ENCODE measurements around the gene LRRC10.

LRRC10 gene

DNA sequence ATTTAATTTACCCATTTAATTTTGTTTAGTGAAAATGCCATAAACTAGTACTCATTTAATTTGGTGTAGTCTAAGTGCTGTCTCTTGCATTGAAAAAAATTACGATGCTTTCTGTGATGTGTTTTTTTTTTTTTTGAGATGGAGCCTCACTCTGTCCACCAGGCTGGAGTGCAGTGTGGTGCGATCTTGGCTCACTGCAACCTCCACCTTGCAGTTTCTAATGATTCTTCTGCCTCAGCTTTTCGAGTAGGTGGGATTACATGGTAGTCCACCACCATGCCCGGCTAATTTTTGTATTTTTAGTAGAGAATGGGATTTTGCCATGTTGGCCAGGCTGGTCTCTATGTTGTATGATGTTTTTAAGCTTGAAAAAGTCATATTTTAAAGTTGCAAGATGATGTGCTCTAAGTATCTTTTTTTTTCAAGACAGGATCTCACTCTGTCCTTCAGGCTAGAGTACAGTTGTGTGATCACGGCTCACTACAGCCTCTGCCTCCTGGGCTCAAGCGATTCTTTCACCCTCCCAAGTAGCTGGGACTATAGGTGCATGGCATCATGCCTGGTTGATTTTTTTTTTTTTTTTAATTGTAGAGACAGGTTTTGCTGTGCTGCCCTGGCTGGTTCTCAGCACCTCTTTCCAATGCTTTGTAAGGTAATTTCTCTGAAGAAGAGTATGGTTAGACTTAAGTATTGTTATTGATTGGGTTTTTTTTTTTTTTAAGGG is 8.6 kb downstream of the LRRC10 start:
- no peaks in the 10 kb centered on the region for H3K27me3 ChIP-seq (ENCODE audit: insufficient read depth, poor library complexity, severe bottlenecking)
- no peak overlapping the region for H3K27ac ChIP-seq (replicated peaks)
- no peak overlapping the region for H3K4me3 ChIP-seq (replicated peaks; ENCODE audit: insufficient read depth, low read length)
- DNase-seq (ENCODE audit: low read depth in 1 of 2, low spot score in 1 of 2): no peak
- TF ChIP-seq, protein P1, sequence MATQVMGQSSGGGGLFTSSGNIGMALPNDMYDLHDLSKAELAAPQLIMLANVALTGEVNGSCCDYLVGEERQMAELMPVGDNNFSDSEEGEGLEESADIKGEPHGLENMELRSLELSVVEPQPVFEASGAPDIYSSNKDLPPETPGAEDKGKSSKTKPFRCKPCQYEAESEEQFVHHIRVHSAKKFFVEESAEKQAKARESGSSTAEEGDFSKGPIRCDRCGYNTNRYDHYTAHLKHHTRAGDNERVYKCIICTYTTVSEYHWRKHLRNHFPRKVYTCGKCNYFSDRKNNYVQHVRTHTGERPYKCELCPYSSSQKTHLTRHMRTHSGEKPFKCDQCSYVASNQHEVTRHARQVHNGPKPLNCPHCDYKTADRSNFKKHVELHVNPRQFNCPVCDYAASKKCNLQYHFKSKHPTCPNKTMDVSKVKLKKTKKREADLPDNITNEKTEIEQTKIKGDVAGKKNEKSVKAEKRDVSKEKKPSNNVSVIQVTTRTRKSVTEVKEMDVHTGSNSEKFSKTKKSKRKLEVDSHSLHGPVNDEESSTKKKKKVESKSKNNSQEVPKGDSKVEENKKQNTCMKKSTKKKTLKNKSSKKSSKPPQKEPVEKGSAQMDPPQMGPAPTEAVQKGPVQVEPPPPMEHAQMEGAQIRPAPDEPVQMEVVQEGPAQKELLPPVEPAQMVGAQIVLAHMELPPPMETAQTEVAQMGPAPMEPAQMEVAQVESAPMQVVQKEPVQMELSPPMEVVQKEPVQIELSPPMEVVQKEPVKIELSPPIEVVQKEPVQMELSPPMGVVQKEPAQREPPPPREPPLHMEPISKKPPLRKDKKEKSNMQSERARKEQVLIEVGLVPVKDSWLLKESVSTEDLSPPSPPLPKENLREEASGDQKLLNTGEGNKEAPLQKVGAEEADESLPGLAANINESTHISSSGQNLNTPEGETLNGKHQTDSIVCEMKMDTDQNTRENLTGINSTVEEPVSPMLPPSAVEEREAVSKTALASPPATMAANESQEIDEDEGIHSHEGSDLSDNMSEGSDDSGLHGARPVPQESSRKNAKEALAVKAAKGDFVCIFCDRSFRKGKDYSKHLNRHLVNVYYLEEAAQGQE (IDR thresholded peaks at IDR 0.05; ENCODE audit: insufficient replicate concordance, low read depth): no peak
- TF ChIP-seq POLR2AphosphoS5 (IDR thresholded peaks at IDR 0.05; ENCODE audit: low read depth) (peak; percentile 31; the same call in 1 of the 2 replicates), GABPA (IDR thresholded peaks at IDR 0.05; ENCODE audit: low read depth) (no peak)

DNA sequence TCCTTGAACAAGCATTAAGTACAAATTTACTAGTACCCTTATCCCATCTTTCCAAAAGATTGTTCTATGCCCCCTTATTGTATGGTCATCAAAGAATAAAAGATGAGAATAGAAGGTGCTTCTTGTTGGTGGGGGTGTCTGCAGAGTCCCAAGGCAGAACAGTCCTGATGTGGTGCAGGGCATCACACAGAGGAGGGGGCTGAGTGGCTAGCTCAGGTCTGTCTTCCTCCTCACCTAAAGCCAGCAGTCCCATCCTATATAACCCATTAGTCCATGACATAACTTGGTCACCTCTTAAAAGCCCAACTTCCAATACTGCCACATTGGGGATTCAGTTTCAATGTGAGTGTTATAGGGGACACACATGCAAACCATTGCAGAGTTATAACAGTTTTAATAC is 9.9 kb downstream of the LRRC10 start:
- no peak for DNase-seq (ENCODE audit: low read depth in 1 of 2, low spot score in 1 of 2)
- Histone ChIP-seq H3K27me3 (ENCODE audit: insufficient read depth, poor library complexity, severe bottlenecking) (no peaks in the 10 kb centered on the region), H3K4me3 (replicated peaks; ENCODE audit: insufficient read depth, low read length) (no peak overlapping the region), H3K27ac (replicated peaks) (no peak overlapping the region)
- TF ChIP-seq, protein P2, sequence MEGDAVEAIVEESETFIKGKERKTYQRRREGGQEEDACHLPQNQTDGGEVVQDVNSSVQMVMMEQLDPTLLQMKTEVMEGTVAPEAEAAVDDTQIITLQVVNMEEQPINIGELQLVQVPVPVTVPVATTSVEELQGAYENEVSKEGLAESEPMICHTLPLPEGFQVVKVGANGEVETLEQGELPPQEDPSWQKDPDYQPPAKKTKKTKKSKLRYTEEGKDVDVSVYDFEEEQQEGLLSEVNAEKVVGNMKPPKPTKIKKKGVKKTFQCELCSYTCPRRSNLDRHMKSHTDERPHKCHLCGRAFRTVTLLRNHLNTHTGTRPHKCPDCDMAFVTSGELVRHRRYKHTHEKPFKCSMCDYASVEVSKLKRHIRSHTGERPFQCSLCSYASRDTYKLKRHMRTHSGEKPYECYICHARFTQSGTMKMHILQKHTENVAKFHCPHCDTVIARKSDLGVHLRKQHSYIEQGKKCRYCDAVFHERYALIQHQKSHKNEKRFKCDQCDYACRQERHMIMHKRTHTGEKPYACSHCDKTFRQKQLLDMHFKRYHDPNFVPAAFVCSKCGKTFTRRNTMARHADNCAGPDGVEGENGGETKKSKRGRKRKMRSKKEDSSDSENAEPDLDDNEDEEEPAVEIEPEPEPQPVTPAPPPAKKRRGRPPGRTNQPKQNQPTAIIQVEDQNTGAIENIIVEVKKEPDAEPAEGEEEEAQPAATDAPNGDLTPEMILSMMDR (IDR thresholded peaks at IDR 0.05; ENCODE audit: insufficient read depth, low read length): no peak
- TF ChIP-seq SPI1 (IDR thresholded peaks at IDR 0.05; ENCODE audit: borderline replicate concordance, low read depth): no peak
- no peak for TF ChIP-seq GABPA (IDR thresholded peaks at IDR 0.05; ENCODE audit: low read depth)
- TF ChIP-seq, protein P1 (IDR thresholded peaks at IDR 0.05; ENCODE audit: insufficient replicate concordance, low read depth): no peak
- no peak for TF ChIP-seq POLR2AphosphoS5 (IDR thresholded peaks at IDR 0.05; ENCODE audit: low read depth)

DNA sequence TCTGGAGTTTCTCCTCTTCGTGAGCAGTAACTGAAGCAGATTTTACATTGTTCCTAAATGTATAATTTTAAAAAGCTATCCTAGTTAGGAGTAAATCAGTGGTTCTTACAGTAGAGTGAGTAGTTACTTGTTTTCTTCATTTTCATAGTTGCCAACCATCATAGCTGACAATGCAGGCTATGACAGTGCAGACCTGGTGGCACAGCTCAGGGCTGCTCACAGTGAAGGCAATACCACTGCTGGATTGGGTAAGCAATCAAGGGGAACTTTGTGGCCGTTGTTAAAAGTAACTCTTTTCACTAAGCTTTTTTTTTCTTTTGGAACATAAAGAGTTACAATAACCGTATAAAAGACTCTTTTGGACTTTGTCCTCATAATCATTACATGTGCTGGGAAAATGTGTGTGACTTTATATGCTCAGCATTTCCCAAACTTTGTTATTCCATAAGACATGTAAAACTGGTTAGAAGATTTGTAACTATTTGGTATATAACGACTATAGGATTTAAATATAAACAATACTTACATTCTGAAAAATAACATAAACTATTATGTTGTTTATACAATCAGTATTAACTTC is 12.4 kb downstream of the LRRC10 start:
- Histone ChIP-seq H3K27me3 (ENCODE audit: insufficient read depth, poor library complexity, severe bottlenecking) (no peaks in the 10 kb centered on the region), H3K27ac (replicated peaks) (no peak overlapping the region), H3K4me3 (replicated peaks; ENCODE audit: insufficient read depth, low read length) (no peak overlapping the region)
- peak in 1 of 2 experiments; percentile 10 for DNase-seq (ENCODE audit: low read depth in 1 of 2, low spot score in 1 of 2)
- TF ChIP-seq, protein P2 (IDR thresholded peaks at IDR 0.05; ENCODE audit: insufficient read depth, low read length): no peak
- TF ChIP-seq, protein P1 (IDR thresholded peaks at IDR 0.05; ENCODE audit: insufficient replicate concordance, low read depth): no peak

Measured in HL-60 (cell line).